ENCODE measurements around the gene TMEM131.
"Not testable (repeated sequence)": the region's sequence is repeated elsewhere in the genome, so short reads cannot be mapped to it uniquely, and the experiment has no call there.

DNA sequence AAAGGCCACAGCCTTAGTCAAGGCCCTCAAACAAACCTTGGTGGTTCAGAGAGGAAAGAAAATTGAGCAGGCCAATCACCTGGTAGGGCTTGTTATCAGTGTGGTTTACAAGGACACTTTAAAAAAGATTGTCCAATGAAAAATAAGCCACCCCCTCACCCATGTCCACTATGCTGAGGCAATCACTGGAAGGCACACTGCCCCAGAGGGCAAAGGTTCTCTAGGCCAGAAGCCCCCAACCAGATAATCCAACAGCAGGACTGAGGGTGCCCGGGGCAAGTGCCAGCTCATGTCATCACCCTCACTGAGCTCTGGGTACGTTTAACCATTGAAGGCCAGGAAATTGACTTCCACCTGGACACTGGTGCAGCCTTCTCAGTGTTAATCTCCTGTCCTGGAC is 171.7 kb downstream of the TMEM131 start:
- not testable (repeated sequence) for TF ChIP-seq CTCF, EZH2, EZH2phosphoT487 (IDR thresholded peaks at IDR 0.05)
